WTC11 (cell line): ENCODE data around the gene BRSK2. TPM values are rescaled to one million over a fixed set of nuclear protein-coding genes. Genes with fewer than 3 reads are reported as not detected.

Experiments
- ATAC-seq: fragments of 200-7000 bp; cut with Tn5 transposase; 2 replicates; pipeline ENCODE4 v1.10.0; 2021; ENCODE audit warnings: mild to moderate bottlenecking, moderate library complexity
- CTCF ChIA-PET: fragments of 300-600 bp; sonication (Branson Sonifier 250); formaldehyde crosslinking; loops from one replicate; lab custom pipeline; 2021; ENCODE audit warnings: antibody characterized with exemption; lab: Charles Lee
- POLR2A ChIA-PET: fragments of 350-600 bp; sonication (Branson Sonifier 250); formaldehyde crosslinking; loops from one replicate; lab custom pipeline; 2021; ENCODE audit warnings: antibody characterized with exemption; lab: Charles Lee
- DNase-seq: peaks from one replicate; pipeline ENCODE4 v3.0.0; 2021; ENCODE audit warnings: low spot score
- H3K27ac Mint-ChIP-seq: 2 replicates; pipeline ENCODE4 v1.8.0; 2021; ENCODE audit warnings: mixed read lengths
- H3K27me3 Mint-ChIP-seq: 2 replicates; pipeline ENCODE4 v1.8.0; 2021; ENCODE audit warnings: low read depth, mild to moderate bottlenecking, moderate library complexity, mixed read lengths
- H3K36me3 Mint-ChIP-seq: 2 replicates; pipeline ENCODE4 v1.8.0; 2021; ENCODE audit warnings: mixed read lengths
- H3K4me1 Mint-ChIP-seq: 2 replicates; pipeline ENCODE4 v1.8.0; 2022; ENCODE audit warnings: mixed read lengths
- H3K4me3 Mint-ChIP-seq: 2 replicates; pipeline ENCODE4 v1.8.0; 2021; ENCODE audit warnings: mild to moderate bottlenecking, moderate library complexity, mixed read lengths
- H3K9me3 Mint-ChIP-seq: 2 replicates; pipeline ENCODE4 v1.8.0; 2021; ENCODE audit warnings: mixed read lengths
- ARID4B ChIP-seq: sonication (generic); formaldehyde crosslinking; IDR thresholded peaks from 2 replicates; pipeline ENCODE4 v1.8.0; 2023; ENCODE audit warnings: missing genetic modification reagents, mild to moderate bottlenecking, borderline replicate concordance
- ATF3 ChIP-seq: sonication (generic); formaldehyde crosslinking; conservative IDR thresholded peaks from 2 replicates; pipeline ENCODE4 v1.8.1; 2022; ENCODE audit warnings: mild to moderate bottlenecking, missing genetic modification reagents
- FOXJ3 ChIP-seq: sonication (generic); formaldehyde crosslinking; IDR thresholded peaks from 2 replicates; pipeline ENCODE4 v1.9.0; 2021; ENCODE audit warnings: missing genetic modification reagents, mild to moderate bottlenecking, borderline replicate concordance
- GRHL2 ChIP-seq: fragments of 250-450 bp; sonication (Bioruptor Pico); IDR thresholded peaks from 2 replicates; pipeline ENCODE4 v1.8.0; 2022; ENCODE audit warnings: mild to moderate bottlenecking, moderate library complexity; ENCODE audit not compliant: insufficient replicate concordance, severe bottlenecking
- KAT7 ChIP-seq: sonication (generic); formaldehyde crosslinking; IDR thresholded peaks from 2 replicates; pipeline ENCODE4 v1.8.1; 2023; ENCODE audit warnings: missing genetic modification reagents, mild to moderate bottlenecking, borderline replicate concordance
- MAX ChIP-seq: sonication (generic); formaldehyde crosslinking; IDR thresholded peaks from 2 replicates; pipeline ENCODE4 v1.8.0; 2022; ENCODE audit warnings: mild to moderate bottlenecking, missing genetic modification reagents
- NFYB ChIP-seq: sonication (generic); formaldehyde crosslinking; conservative IDR thresholded peaks from 2 replicates; pipeline ENCODE4 v1.8.0; 2022; ENCODE audit warnings: low read depth, missing genetic modification reagents
- NR1H2 ChIP-seq: sonication (generic); formaldehyde crosslinking; IDR thresholded peaks from 2 replicates; pipeline ENCODE4 v1.9.0; 2021; ENCODE audit warnings: mild to moderate bottlenecking, moderate library complexity, missing genetic modification reagents
- NR3C1 ChIP-seq: sonication (generic); formaldehyde crosslinking; conservative IDR thresholded peaks from 2 replicates; pipeline ENCODE4 v1.8.1; 2023; ENCODE audit warnings: low read depth, mild to moderate bottlenecking, missing genetic modification reagents
- OVOL2 ChIP-seq: fragments of 250-450 bp; sonication (Bioruptor Pico); IDR thresholded peaks from 2 replicates; pipeline ENCODE4 v1.9.0; 2021; ENCODE audit warnings: mild to moderate bottlenecking, borderline replicate concordance
- PREB ChIP-seq: sonication (generic); formaldehyde crosslinking; IDR thresholded peaks from 2 replicates; pipeline ENCODE4 v1.8.1; 2022; ENCODE audit warnings: mild to moderate bottlenecking, missing genetic modification reagents, moderate library complexity, borderline replicate concordance
- STAT6 ChIP-seq: sonication (generic); formaldehyde crosslinking; conservative IDR thresholded peaks from 2 replicates; pipeline ENCODE4 v1.8.1; 2023; ENCODE audit warnings: mild to moderate bottlenecking, low read depth, missing genetic modification reagents, moderate library complexity
- TCF7 ChIP-seq: sonication (generic); formaldehyde crosslinking; IDR thresholded peaks from 2 replicates; pipeline ENCODE4 v1.8.0; 2022; ENCODE audit warnings: mild to moderate bottlenecking, low read depth, missing genetic modification reagents, moderate library complexity
- ZNF281 ChIP-seq: sonication (generic); formaldehyde crosslinking; IDR thresholded peaks from 2 replicates; pipeline ENCODE4 v1.8.0; 2023; ENCODE audit warnings: mild to moderate bottlenecking, missing genetic modification reagents
- ZNF317 ChIP-seq: sonication (generic); formaldehyde crosslinking; IDR thresholded peaks from 2 replicates; pipeline ENCODE4 v1.8.1; 2023; ENCODE audit warnings: low read depth, mild to moderate bottlenecking, moderate library complexity, missing genetic modification reagents, borderline replicate concordance
- ZNF425 ChIP-seq: fragments of 250-450 bp; sonication (Bioruptor Pico); conservative IDR thresholded peaks from 2 replicates; pipeline ENCODE4 v1.9.0; 2021; ENCODE audit warnings: mild to moderate bottlenecking
- total RNA-seq: library from RNA; stranded (reverse); gene quantifications from 3 replicates; pipeline ENCODE4 v1.2.3, GENCODE V29; 2021

Gene BRSK2
- total RNA-seq, 1 experiment from 2014 or later, result 34.5 TPM

- ChIA-PET POLR2A (interaction anchor here (0.5 kb wide), 1 partner anchor 1769 kb away, joined by 6 read pairs; no protein-coding TSS in a partner anchor), CTCF (interaction anchor here (1.5 to 3.6 kb wide), 3 partner anchors 15 to 109 kb away, joined by 3 to 15 read pairs (median 4); no protein-coding TSS in a partner anchor)
- TF ChIP-seq ZNF281 (CRISPR knock-in tag), result no peak
- no peak for TF ChIP-seq ATF3 (CRISPR knock-in tag)
- no peak for TF ChIP-seq FOXJ3 (CRISPR knock-in tag)
- TF ChIP-seq ZNF425 (CRISPR knock-in tag), result no peak
- TF ChIP-seq PREB, result no peak
- no peak for TF ChIP-seq MAX (CRISPR knock-in tag)
- TF ChIP-seq OVOL2 (CRISPR knock-in tag), result no peak
- TF ChIP-seq KAT7 (CRISPR knock-in tag), result no peak
- TF ChIP-seq NFYB (CRISPR knock-in tag), result no peak
- TF ChIP-seq ZNF317 (CRISPR knock-in tag), result no peak
- no peak for TF ChIP-seq STAT6 (CRISPR knock-in tag)
- TF ChIP-seq NR3C1 (CRISPR knock-in tag), result no peak
- no peak for TF ChIP-seq GRHL2
- no peak for TF ChIP-seq TCF7 (CRISPR knock-in tag)
- no peak for TF ChIP-seq ARID4B (CRISPR knock-in tag)
- TF ChIP-seq NR1H2 (CRISPR knock-in tag), result no peak
- ATAC-seq, result no peak
- H3K4me3 Mint-ChIP-seq, result no peak overlapping the region
- H3K27ac Mint-ChIP-seq, result no peak overlapping the region
- H3K27me3 Mint-ChIP-seq, result no peaks in the 10 kb centered on the region
- peaks cover 2% of the 10 kb centered on the region; the same call in 1 of the 2 replicates for H3K36me3 Mint-ChIP-seq
- H3K9me3 Mint-ChIP-seq, result no peaks in the 10 kb centered on the region
- H3K4me1 Mint-ChIP-seq, result no peaks in the 10 kb centered on the region
- DNase-seq, result no peak
Observed at GRCh38 chr11:1437500-1437899, 47.8 kb downstream of the BRSK2 start.
